Omental fat pad (tissue), 4 donors: ENCODE data around the gene SUGT1. TPM values are rescaled to one million over a fixed set of nuclear protein-coding genes. Genes with fewer than 3 reads are reported as not detected.

Experiments used
- ATAC-seq: fragments of 150-250 bp; one replicate; pipeline ENCODE4 v1.9.1; 2016; ENCODE audit warnings: mild to moderate bottlenecking, moderate library complexity; ENCODE audit not compliant: low FRiP score
- DNase-seq: peaks from one replicate; pipeline ENCODE4 v3.0.0-alpha.2; 2019; ENCODE audit warnings: low spot score
- CTCF ChIP-seq, 3 donors: fragments of 450-650 bp; IDR thresholded peaks; one replicate each; pipeline ENCODE4 v1.5.1; 2016 to 2017; ENCODE audit warnings: antibody characterized with exemption in 3 of 3, mild to moderate bottlenecking in 3 of 3, moderate library complexity in 2 of 3
- total RNA-seq, 4 donors: library from RNA; depleted of rRNA; stranded (reverse); fragments of >200 nt; gene quantifications; one replicate each; pipeline ENCODE4 v1.1.0, GENCODE V29; 2016

The SUGT1 gene
- total RNA-seq, 4 donors from 2014 or later, result 27.5 to 39.1 (median 33.6) TPM

DNA sequence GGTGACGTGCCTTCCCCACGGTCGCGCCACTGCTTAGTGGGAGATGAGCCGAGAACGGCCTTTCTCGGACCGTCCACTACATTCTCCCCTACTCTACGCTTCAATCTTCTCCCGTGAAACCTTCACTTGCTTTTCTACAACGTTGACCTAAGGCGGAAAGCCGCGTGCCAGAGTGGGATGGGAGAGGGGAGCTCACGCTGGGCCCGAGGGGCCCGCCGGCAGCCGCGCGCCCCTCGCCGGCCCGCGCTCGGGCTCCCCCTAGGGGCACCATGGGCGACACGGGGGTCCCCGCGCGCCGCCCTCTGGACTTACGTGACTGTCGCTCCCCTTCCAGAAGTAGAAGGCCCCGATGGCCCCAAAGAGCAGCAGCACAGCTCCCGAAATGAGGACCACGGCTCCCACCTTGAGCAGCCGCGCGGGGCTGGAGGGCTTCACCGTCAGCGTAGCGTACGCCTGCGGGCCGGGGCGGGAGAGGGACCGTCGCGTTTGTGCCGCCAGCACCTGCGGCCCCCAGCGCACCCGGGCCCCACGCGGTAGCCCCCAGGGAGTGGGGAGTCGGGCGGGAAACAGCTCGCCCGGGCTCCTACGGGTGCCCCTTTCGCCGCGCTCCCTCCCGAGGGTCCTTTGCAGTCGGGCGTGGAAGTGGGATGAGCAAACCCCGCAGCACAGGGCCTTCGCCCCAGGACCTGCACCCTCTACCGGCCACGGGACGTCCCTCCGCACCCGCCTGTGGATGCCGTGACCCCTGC is 86.3 kb downstream of the SUGT1 start:
- ATAC-seq (no peak), DNase-seq (no peak)
- no peak for TF ChIP-seq CTCF (IDR thresholded peaks at IDR 0.05)

DNA sequence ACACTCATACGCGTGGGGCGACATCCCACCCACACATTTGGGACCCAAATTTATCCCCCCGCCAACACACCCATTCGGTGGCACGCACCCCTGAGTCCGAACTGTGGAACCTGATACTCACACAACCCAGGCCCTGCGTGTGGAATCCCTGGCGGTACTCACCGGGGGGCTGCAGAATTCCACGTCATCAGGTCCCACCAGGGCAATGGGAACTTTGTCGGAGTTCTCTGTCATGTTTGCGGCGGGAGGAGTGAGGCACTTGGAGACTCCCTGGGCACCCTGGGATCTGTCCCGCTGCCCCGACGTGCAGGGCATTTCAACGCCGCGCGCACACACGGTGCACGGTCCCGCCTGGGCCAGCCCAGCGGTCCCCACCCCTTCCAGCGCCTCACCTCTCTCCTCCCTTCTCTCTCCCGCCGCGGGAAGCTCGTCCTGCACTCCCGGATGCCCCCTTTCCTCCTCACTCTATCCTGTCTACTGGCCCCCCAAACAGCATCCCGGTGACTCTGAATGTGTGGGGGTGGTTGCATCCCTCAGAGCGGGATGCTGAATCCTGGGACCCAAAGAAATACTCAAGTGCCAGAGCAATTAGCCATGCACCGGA is 86.9 kb downstream of the SUGT1 start, which contains the start of gene CNMD:
Gene CNMD, minus strand, starts transcription at position 353 of the 604 bp plus-strand sequence. Its CDS starts 119 bp downstream, at position 234.
- no peak for TF ChIP-seq CTCF (IDR thresholded peaks at IDR 0.05)
- ATAC-seq, result no peak

DNA sequence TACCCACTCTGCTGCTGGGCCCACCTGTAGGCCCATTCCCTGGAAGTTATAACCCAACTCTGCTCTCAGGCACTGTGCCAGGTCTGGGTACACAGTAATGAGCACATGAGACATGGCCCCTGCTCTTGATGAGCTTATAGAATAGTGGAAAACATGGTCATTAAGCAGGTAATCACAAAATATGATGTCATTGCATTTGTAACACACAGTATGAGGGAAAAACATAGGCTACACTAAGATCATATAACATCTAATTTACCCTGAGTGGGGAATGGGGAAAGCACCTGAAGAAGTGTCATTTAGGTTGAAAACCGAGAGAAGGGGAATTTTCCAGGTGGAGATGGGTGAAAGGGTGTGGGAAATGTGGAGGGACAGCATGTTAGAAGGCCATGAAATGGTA is 90.9 kb downstream of the SUGT1 start:
- DNase-seq, result no peak
- no peak for ATAC-seq
- TF ChIP-seq CTCF (IDR thresholded peaks at IDR 0.05), result no peak

More for the DNA sequence above, 86.9 kb downstream of the SUGT1 start, which contains the start of gene CNMD:
- no peak for DNase-seq

DNA sequence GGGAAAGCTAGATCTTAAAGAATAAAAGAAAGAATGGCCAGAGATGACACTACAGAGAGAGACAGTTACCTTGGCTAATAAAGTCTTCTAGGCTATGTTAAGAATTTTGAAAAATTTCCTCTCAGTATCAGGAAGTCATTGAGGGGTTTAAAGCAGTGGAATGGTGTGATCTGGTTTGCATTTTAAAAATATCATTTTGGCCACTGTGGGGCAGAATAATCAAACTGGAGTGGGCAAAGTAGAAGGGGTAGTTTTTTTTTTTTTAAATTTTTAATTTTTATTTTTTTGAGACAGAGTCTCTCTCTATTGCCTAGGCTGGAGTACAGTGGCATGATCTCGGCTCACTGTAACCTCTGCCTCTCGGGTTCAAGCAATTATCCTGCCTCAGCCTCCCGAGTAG is 91.4 kb downstream of the SUGT1 start:
- TF ChIP-seq CTCF (IDR thresholded peaks at IDR 0.05), result no peak
- DNase-seq (no peak), ATAC-seq (no peak)

GRCh38 chr13:52744842-52745375 is 92.3 kb downstream of the SUGT1 start:
- no peak for ATAC-seq
- no peak for DNase-seq
- no peak for TF ChIP-seq CTCF (IDR thresholded peaks at IDR 0.05)

- no peak for DNase-seq
- TF ChIP-seq CTCF (IDR thresholded peaks at IDR 0.05), result no peak
- no peak for ATAC-seq
Measured at GRCh38 chr13:52746141-52746540, 93.5 kb downstream of the SUGT1 start.
